K562 (cell line): Measurements from ENCODE around the gene BCL2L15. TPM values are rescaled to one million over a fixed set of nuclear protein-coding genes. Genes with fewer than 3 reads are reported as not detected.
A peak's percentile ranks its signal among the peaks of the same experiment; 100 is the strongest.

ENCODE experiments used
- ADNP ChIP-seq: fragments of 200-800 bp; sonication (Bioruptor generic); IDR thresholded peaks from 2 replicates; pipeline ENCODE4 v1.6.1; 2016; ENCODE audit warnings: missing genetic modification characterization, missing compliant biosample characterization
- CHD1 ChIP-seq: fragments of 200-600 bp; sonication (generic); IDR thresholded peaks from one replicate; pipeline ENCODE4 v1.6.1; 2012; ENCODE audit warnings: mild to moderate bottlenecking, moderate library complexity, low read length, inconsistent platforms
- CTCFL ChIP-seq: IDR thresholded peaks from 2 replicates; pipeline ENCODE4 v1.6.1; 2011; ENCODE audit warnings: borderline replicate concordance, low read depth, mild to moderate bottlenecking, moderate library complexity, low read length; ENCODE audit not compliant: insufficient read depth, poor library complexity, severe bottlenecking
- E2F3 ChIP-seq: fragments of 250-450 bp; sonication (Bioruptor Pico); IDR thresholded peaks from 2 replicates; pipeline ENCODE4 v1.4.0; 2020; ENCODE audit warnings: mild to moderate bottlenecking
- E2F5 ChIP-seq: sonication (generic); formaldehyde crosslinking; IDR thresholded peaks from 2 replicates; pipeline ENCODE4 v1.8.0; 2022; ENCODE audit warnings: mild to moderate bottlenecking, missing genetic modification reagents
- GTF2F1 ChIP-seq: IDR thresholded peaks from 2 replicates; pipeline ENCODE4 v1.6.1; 2011; ENCODE audit warnings: low read depth, low read length, improper control_type of control experiment
- HIVEP1 ChIP-seq: fragments of 250-450 bp; sonication (Bioruptor Pico); IDR thresholded peaks from 2 replicates; pipeline ENCODE4 v1.4.0; 2020; ENCODE audit warnings: mild to moderate bottlenecking
- MTF1 ChIP-seq: fragments of 250-450 bp; sonication (Bioruptor Pico); IDR thresholded peaks from 2 replicates; pipeline ENCODE4 v1.9.0; 2021; ENCODE audit warnings: moderate library complexity, mild to moderate bottlenecking, inconsistent platforms, borderline replicate concordance
- NRF1 ChIP-seq, 2 experiments: fragments of 450-650 bp; IDR thresholded peaks in 1 of 2; conservative IDR thresholded peaks in 1 of 2; 2 replicates each; pipeline ENCODE4 v1.6.1; 2014; ENCODE audit warnings: mild to moderate bottlenecking in 2 of 2
- PHF8 ChIP-seq: fragments of 200-600 bp; sonication (generic); IDR thresholded peaks from 2 replicates; pipeline ENCODE4 v1.6.1; 2012; ENCODE audit warnings: mixed run types, mild to moderate bottlenecking, inconsistent platforms, low read length, moderate library complexity, borderline replicate concordance
- RBFOX2 ChIP-seq: fragments of 200-400 bp; formaldehyde crosslinking; IDR thresholded peaks from 2 replicates; pipeline ENCODE4 v1.6.1; 2017; ENCODE audit warnings: low read depth, mild to moderate bottlenecking, low read length, moderate library complexity
- RBM14 ChIP-seq: fragments of 200-400 bp; formaldehyde crosslinking; IDR thresholded peaks from 2 replicates; pipeline ENCODE4 v1.6.1; 2018; ENCODE audit warnings: low read depth, mild to moderate bottlenecking, low read length, moderate library complexity, borderline replicate concordance; ENCODE audit not compliant: insufficient read depth
- SMAD4 ChIP-seq: fragments of 250-450 bp; sonication (Bioruptor Pico); conservative IDR thresholded peaks from 2 replicates; pipeline ENCODE4 v1.8.0; 2021; ENCODE audit warnings: inconsistent platforms, mild to moderate bottlenecking, moderate library complexity
- SRF ChIP-seq, 2 experiments: fragments of 250-450, 450-650 bp in 1 of 2; sonication (Bioruptor Pico) in 1 of 2; sonication (generic) in 1 of 2; formaldehyde crosslinking; IDR thresholded peaks; 2 replicates each; pipeline versions ENCODE4 v1.5.0 to v1.5.1; 2020 to 2022; ENCODE audit warnings: mild to moderate bottlenecking in 1 of 2, missing genetic modification reagents in 1 of 2
- UBTF ChIP-seq, 2 experiments: IDR thresholded peaks; 2 replicates each; pipeline ENCODE4 v1.6.1; 2012; ENCODE audit warnings: improper control_type of control experiment in 2 of 2, low read depth in 2 of 2, low read length in 2 of 2, borderline replicate concordance in 1 of 2
- ZNF277 ChIP-seq: fragments of 250-450 bp; sonication (Bioruptor Pico); IDR thresholded peaks from 2 replicates; pipeline ENCODE4 v1.8.0; 2022; ENCODE audit warnings: inconsistent platforms, mild to moderate bottlenecking, moderate library complexity, borderline replicate concordance
- ZNF644 ChIP-seq: fragments of 200-800 bp; sonication (Bioruptor generic); IDR thresholded peaks from 2 replicates; pipeline ENCODE4 v1.6.1; 2016; ENCODE audit warnings: low read depth, missing genetic modification characterization, missing compliant biosample characterization
- polyA plus RNA-seq, 8 experiments: library from polyadenylated mRNA; depleted of rRNA in 4 of 8; stranded (reverse) in 5 of 8; unstranded in 3 of 8; fragments of >200 nt; fragmentation: Nextera tagmentation in 2 of 8; fragmentation: Illumina TruSeq in 1 of 8; extraction: Ambion mirVana in 2 of 8; extraction: Trizol in 1 of 8; gene quantifications; 2 replicates each; pipeline versions ENCODE4 v1.2.1 to v1.2.3, GENCODE V29; 2011 to 2014; ENCODE audit warnings: inconsistent platforms in 1 of 8, missing spikeins in 1 of 8
- total RNA-seq, 7 experiments: library from RNA; depleted of rRNA in 6 of 7; stranded (reverse); fragments of >200 nt in 6 of 7; fragmentation: Illumina TruSeq in 2 of 7; extraction: Trizol in 2 of 7; gene quantifications; 2 replicates each; pipeline versions ENCODE4 v1.2.1 to v1.2.3, GENCODE V29; 2011 to 2021; ENCODE audit warnings: low replicate concordance in 1 of 7

The BCL2L15 gene
- total and polyA plus RNA-seq, 9 of the 15 experiments (the other 6 are each of a cell fraction or from before 2014, with no cell fraction given): 0.06 to 0.42 (median 0.28) TPM; not detected in 1

GRCh38 chr1:113929750-113930498 is 42.5 kb upstream of the BCL2L15 start (continued):
- no peak; the same call in 1 of the 2 replicates for TF ChIP-seq E2F5
- TF ChIP-seq E2F3: no peak
- TF ChIP-seq SRF (CRISPR knock-in tag; IDR thresholded peaks at IDR 0.05): 0 out of 4 replicates have a peak, but pooled peaks of 1 of the 2 experiments have one; percentile 42
- TF ChIP-seq MTF1 (CRISPR knock-in tag): 0 out of 2 replicates have a peak, but pooled peaks have one; percentile 46
- 0 out of 2 replicates have a peak, but pooled peaks have one; percentile 48 for TF ChIP-seq HIVEP1 (CRISPR knock-in tag)
- TF ChIP-seq CTCFL: peak; percentile 98
- TF ChIP-seq RBM14: 0 out of 2 replicates have a peak, but pooled peaks have one; percentile 36
- TF ChIP-seq SMAD4 (CRISPR knock-in tag): peak; percentile 51
- TF ChIP-seq ZNF644 (tag): no peak
- TF ChIP-seq PHF8: peak; percentile 48; the same call in 1 of the 2 replicates
- TF ChIP-seq RBFOX2: peak; percentile 76
- TF ChIP-seq NRF1 (conservative IDR thresholded peaks at IDR 0.05 in 1 of 2, IDR thresholded peaks at IDR 0.05 in 1 of 2): 0 out of 4 replicates have a peak, but pooled peaks have one; percentile 16 to 21
- TF ChIP-seq CHD1: peak; percentile 96
- peak; percentile 94 to 98 for TF ChIP-seq UBTF (IDR thresholded peaks at IDR 0.05; ENCODE audit: borderline replicate concordance in 1 of 2, low read depth in 2 of 2, low read length in 2 of 2)
- no peak for TF ChIP-seq ADNP
- no peak for TF ChIP-seq ZNF277
- TF ChIP-seq GTF2F1: no peak
